ENCODE results near the gene CDK6.

- no peak for TF ChIP-seq CTCF (IDR thresholded peaks at IDR 0.05)
- no peak for TF ChIP-seq POLR2AphosphoS5 (IDR thresholded peaks at IDR 0.05)
Observed at GRCh38 chr7:92848441-92848840, 12.1 kb upstream of the CDK6 start.
